HG02970 (cell line): ENCODE measurements around the gene TTC23.
"Not testable (repeated sequence)": the region's sequence is repeated elsewhere in the genome, so short reads cannot be mapped to it uniquely, and the experiment has no call there.

ENCODE experiments used
- ATAC-seq: cut with Tn5 transposase; IDR thresholded peaks from one replicate; pipeline ENCODE4 v1.9.1; 2021; ENCODE audit warnings: mild to moderate bottlenecking, moderate library complexity, moderate number of reproducible peaks; ENCODE audit not compliant: unreplicated experiment, low FRiP score

Gene TTC23

DNA sequence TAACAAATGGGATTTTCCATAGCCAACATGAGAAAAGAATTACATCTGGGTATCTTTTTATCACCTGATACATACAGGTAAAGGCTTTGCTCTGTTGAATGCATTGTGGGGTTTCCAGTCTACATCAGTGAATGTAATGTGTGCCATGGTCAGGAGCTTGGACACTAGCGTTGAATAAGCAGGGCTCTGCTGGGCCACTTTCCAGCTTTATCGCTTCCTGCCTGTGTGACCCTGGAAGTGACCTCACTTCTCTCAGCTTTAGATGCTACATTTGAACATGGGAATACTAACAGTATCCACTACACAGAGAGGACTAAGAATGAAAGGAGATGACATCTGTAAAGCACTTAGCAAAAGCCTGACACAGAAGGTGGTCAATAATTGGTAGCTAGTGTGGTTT, 40.1 kb downstream of the TTC23 start:
- ATAC-seq, result no peak

DNA sequence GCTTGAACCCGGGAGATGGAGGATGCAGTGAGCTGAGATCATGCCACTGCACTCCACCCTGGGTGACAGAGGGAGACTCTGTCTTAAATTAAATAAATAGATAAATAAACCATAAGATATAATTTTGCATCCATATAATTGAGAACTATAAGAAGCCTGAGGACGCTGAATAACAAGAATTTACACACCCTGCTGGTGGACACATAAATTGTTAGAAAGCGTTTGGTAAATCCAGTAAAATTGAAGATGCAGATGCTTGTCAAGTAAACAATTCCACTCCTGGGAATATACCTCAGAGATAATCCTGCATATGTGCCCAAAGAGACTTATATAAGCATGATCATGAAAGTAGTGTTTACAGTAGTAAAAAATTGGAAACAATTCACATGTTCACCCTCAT, 41.7 kb downstream of the TTC23 start:
- ATAC-seq, result no peak

DNA sequence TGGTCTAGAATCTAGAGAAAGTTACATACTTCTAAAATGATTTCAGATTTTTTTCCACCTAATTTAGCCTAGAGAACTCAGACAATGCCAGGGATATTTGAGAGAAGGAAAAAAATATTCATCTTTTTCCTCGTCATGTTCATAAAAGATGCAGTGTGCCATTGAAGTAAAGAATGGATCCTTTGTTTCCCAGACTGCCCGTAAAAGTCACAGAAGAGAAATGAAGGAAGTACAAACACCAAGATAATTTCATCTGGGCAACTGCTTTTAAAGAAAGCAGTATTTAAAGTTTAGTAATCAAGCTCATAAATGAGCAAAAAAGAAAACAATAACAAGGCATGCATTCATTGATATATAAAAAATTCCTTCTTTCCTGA, 47.2 kb downstream of the TTC23 start:
- no peak for ATAC-seq

DNA sequence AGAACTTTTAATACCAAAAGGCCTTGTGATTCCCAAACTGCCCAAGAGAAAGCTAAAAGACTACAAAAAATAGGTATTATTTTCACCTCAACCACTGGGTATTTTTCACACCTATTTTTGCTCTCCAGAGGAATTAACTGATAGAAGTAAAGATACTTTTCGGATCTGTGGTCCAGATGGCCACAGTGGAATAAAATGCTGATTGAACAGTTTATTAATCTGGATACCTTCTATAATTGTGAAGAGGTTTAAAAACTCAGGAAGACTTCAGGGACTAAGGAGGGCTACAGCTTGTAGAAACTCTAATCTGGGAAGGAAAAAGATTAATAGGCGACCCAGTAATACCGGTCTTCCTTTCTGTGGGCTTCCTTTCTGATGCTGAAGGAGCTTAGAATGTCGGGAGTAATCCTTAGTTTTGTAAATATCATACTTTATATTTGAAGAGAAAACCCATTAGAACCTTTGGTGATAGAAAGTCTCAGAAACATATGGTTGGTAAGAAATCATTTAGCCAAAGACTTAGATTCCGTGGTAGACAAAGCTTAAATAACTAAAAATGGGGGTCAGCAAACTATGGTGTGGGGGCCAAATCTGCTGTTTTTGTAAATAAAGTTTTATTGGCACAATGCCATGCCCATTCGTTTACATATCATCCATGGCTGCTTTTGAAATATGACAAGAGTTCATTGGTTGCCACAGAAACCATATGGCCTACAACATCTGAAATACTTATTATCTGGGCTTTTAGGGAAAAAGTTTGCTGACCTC, 47.8 kb downstream of the TTC23 start:
- no peak for ATAC-seq

DNA sequence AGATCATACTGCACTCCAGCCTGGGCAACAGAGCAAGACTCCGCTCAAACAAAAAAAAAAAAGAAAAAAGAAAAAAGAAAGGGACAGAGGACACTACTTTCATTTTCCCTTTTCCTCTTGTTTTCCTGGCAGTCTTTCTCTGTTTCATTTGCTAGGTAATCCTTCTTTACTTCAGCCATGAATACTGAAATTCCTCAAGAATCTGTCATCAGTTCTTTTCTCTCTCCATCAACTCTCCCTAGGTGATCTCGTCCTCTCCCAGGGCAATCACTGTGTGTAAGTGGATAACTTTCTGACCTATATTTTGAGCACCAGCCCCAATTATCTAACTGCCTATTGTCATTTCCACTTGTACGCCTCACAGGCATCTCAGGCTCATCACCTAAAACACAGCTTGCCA, 51.5 kb downstream of the TTC23 start:
- no peak for ATAC-seq

DNA sequence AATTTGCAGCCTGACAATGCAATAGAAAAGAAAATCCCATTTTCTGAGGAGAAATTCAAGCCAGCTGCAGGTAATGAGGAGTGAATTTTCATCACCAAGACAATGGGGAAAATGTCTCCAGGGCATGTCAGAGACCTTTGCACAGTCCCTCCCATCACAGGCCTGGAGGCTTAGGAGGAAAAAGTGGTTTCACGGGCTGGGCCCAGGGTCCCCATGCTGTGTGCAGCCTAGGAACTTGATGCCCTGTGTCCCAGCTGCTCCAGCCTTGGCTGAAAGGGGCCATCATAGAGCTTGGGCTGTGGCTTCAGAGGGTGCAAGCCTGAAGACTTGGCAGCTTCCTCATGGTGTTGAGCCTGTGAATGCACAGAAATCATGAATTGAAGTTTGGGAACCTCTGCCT, 57.2 kb downstream of the TTC23 start:
- ATAC-seq, result not testable (repeated sequence)

DNA sequence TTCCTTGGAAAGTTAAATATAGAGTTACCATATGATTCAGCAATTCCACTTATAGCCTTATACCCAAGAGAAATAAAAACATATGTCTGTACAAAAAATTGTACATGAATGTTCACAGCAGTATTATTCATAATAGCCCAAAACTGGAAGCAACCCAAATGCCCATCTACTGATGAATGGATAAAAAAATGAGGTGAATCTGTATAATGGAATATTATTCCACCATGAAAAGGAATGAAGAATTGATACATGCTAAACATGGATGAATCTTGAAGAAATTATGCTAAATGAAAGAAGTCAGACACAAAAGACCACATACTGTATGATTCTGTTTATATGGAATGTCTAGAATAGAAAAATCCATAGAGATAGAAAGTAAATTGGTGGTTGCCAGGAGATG, 61.4 kb downstream of the TTC23 start:
- ATAC-seq, result no peak

DNA sequence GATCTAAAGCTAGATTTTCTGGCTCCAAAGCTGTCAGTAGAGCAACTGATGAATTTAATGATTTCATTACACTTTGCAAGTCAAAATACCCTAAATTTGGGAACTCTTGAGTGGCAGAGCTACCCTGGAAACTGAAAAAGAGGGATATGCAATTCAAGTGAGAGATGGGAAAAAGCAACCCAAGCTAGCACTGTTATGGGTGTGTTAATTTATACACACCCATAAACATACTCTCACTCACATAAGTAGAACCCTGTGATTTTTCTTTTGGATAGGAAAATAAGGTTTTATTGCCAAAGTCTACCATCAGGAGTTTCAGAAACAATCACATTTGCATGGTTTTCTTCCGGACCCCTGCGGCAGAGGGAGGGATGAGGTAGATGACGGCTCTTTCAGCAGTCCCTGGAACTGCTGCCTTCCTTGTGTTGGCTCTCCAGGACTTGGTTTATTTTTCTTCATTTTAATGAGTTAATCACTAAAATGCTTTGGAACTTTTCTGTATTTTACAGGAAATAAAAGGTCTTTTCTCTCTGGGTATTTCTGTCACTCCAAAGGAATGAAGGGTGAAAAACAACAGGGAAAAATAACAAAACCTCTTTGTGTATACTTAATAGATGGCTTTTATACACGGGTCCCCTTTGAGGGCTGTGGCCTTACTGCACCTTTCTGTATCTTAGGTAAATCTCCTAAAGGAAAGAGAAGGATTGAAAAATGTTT, 63.8 kb downstream of the TTC23 start:
- ATAC-seq, result no peak

DNA sequence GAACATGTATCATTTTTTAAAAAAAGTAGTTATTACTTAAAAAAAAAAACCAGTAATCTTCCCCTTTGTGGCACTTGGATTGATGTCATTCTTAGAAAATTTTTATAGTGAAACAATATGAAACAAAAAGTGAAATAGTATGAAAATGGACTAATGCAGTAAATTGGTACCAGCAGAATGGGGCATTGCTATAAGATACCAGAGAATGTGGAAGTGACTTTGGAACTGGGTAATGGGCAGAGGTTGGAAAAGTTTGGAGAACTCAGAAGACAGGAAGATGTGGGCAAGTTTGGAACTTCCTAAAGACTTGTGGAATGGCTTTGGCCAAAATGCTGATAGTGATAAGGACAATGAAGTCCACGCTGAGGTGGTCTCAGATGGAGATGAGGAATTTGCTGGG, 66.6 kb downstream of the TTC23 start:
- ATAC-seq, result no peak

DNA sequence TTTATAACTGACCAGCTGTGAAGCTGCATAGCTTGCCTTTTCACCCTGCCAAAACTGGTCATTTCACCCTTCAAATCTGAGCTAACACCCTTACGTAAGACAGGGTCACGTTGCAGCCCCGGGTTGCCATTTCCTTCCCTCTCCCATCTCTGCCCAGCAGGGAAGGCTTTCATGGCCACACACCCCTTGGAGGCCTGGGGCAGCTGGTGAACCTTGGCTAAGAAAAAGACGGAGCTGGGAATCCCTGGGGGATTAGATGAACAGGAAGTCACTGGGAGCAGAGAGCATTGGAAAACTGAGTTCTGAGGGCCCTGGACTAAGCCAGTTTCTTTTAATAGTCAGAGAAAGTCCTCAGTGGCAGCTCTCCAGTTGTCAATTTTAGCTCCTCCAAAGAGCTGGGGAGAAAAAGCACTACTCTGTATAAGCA, 67.8 kb downstream of the TTC23 start:
- ATAC-seq, result no peak

DNA sequence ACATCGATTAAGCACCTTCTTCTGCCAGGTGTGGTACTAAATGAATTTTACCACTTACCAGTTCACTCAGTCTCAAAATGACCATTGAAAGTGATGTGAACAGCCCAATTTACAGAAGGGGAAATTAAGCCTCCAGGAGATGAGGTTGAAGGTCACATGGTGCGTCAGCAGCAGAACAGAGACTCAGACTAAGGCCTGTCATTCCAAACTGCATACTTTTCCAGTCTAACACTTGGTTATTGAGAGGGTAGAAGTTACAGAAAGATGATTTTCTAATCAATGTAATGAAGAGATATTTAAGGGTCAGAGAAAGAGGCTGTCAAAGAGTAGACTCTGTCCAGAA, 68.4 kb downstream of the TTC23 start:
- no peak for ATAC-seq

DNA sequence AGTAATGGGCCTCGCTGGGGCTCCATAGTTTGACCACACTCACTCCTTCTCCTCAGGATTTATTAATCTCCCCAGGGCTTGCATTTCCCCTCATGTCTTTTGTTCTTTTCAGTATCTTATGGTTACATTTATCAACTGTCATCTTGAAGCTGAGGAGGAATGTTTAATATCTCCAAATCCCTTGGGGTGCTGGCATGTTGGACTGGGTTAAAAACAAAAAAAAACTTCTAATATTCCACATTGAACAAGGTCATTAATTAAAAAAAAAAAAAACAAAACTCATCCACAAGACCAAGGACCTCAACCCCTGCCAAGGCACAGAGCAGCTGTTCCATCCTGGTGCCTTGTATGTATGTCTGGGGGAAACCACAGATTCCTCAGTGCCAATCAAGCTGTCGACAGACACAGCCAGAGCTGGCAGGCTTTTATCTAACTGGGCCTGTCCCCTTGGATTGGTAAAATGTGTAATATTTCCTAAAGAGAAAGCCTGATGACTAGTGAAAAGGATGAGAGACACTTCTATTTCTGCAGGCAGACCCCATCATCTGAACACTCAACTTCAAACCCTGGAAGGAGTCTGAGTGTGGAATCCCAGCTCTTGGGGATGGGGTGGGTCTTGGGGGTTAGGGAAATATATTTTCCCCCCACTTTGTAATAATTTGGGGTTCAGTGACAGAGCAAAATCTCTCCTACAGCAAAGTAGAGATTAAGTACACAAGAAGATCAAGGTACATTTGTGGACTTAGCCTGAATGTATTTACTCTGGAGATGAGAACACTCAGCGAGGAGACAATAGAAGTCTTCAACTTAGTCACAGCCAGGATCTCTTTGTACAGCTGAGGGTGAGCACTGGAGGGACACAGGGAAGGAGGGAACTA, 69.1 kb downstream of the TTC23 start:
- ATAC-seq, result no peak

DNA sequence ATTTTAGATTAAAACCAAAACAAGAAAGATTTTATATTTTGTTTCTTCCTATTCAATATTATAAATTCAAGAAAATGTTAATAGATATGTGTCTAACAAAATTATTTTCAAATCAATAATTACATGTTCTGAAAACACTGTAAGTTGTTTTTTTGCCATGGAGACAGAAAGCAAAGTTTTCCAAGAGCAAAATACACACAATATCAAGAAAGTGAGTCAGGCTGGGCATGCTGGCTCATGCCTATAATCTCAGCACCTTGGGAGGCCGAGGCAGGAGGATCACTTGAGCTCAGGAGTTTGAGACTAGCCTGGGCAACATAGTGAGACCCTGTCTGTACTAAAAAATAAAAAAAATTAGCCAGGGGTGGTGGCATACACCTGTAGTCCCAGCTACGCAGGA, 71.7 kb downstream of the TTC23 start:
- no peak for ATAC-seq

DNA sequence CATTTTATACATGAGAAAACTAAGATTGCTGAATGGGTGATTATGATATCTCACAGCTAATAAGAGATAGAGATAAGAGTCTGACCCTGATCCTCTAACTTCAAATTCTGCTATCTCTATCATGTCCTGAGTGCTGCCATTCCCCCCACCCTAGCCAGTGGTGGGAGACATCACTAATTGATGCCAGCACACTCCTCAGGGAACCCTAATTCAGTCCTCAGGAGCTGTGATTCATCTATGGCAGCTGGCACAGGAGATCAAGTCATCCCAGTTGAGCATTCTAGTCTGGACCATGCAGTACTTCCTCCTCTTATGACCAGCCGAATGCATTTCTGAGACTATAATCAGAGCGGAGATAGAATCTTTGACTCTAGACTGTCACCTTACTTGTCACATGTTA, 72.6 kb downstream of the TTC23 start:
- no peak for ATAC-seq

DNA sequence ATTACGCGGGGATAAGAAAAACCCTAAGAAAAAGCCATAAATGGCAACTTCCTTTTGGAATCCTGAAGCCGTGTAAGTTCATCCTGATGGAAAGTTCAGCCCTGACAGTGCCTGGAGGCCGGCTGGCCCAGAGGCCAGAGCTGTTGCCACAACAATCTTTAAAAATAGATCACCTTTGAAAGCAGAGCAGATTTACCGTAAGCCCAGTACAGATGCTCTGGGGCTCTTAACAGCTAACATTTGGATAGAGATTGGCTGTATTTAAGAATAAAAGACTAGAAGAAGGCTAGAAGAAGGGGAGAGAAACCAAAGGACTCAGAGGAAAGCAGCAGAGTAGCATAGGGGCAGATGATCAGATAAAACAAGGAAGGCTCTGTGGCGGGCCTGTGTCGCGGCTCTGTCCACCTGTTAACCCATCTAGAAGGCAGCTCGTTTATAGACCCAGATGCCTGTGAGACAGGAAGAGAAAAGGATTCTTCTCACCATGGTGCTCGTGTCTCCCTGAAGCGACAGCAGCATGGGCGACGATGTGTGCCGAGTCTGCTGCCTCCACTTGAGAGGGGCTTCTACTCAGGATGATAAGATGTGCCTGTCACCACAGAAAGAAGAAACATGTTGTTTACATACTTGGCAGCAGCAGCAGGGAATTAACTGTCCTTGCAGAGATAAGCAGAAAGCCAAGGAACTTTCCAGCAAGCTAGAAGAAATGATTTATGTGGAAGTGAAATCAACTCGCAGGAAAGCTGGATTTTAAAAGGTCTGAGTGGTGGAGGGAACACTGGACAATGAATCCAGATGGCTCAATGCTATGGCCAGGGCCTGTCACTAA, 74.6 kb downstream of the TTC23 start:
- ATAC-seq, result no peak

DNA sequence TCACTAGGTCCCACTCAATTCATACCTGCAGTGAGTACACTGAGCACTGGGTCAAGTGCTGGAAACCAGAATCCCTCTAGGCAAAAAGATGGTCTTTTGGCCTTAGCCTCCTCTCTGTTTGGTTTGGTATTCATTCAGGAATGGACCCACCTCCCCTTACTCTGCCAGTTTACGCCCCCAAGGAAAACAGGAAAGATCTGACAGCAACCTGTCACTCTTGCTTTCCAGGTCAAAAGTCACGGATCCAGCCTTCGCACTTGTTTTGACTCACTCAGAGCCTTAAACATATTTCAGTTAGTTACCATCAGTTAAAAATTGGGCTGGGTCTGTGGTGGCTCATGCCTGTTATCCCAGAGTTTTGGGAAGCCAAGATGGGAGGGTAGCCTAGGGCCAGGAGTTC, 76.4 kb downstream of the TTC23 start:
- no peak for ATAC-seq

DNA sequence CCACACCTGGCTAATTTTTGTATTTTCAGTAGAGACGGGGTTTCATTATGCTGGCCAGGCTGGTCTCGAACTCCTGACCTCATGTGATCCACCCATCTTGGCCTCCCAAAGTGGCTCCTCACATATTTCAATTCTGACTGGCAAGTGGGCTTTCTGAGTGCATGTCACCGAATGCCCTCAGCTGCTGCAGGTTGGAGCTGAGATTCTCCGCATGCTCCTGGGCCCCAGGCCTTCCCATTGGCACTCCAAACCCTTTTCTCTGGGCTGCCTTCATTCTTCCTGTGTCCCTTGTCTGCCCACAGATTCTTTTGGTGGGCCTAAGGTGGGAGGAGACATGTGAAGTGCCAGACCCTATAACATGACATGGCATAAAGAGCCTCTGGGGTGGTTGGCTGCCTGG, 77.2 kb downstream of the TTC23 start:
- ATAC-seq, result no peak

DNA sequence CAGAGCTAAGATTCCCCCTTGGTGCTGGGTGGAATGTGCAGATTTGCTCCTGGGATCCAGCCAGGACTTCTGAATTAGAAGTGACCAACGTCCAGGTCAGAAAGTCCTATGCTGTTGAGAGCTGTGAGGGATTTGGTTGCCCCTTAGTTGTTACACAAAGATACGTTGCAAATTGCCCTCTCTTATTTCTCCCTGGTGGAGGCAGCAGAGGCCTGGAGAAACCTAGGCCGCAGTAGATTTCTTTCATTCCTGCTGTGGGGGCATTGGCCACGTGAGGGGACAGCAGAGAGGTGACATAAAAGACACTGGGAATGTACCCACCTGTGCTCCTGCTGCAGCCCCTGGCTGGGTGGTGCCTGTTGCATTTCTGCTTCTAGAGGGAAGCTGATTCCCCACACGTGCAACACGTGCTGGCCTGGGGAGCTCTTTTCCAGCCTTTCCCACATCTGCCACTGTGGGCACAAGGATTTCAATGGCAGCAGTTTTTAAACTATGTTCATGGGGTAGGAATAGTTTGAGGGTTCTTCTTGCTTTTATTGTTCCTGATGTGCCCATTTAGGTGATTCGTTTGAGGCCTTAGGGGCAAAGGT, 78.8 kb downstream of the TTC23 start:
- ATAC-seq, result no peak

DNA sequence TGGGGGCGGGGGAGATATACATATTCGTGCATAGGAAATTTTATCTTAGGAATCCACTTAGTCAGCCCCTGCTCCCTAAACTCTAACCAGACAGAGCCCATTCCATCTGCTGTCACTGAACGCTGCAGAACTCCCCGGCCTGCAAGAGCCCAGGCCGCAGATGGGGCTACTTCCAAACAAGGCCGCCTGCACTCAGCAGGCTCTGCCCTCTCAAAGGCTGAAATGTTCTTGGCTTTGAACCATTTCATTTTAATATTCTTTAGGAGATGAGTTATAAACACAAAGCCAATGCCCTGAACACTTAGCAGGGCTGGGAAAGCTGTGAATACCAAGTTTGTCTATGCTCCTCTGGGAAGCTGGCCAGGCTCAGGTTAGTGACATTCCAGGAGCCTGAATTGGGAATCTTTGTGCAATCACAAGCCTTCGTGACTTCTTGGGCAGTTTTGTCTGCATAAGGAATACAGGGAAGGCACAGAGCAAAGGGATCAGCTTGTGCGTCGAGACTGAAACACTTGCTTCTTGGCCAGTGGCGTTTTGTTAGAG, 79.5 kb downstream of the TTC23 start:
- ATAC-seq, result no peak
